ENCODE measurements around the gene GBGT1. TPM values are rescaled to one million over a fixed set of nuclear protein-coding genes. Genes with fewer than 3 reads are reported as not detected.

Gene GBGT1
- total and polyA plus RNA-seq, 2 experiments from 2014 or later: 4.0 to 10.1 TPM

DNA sequence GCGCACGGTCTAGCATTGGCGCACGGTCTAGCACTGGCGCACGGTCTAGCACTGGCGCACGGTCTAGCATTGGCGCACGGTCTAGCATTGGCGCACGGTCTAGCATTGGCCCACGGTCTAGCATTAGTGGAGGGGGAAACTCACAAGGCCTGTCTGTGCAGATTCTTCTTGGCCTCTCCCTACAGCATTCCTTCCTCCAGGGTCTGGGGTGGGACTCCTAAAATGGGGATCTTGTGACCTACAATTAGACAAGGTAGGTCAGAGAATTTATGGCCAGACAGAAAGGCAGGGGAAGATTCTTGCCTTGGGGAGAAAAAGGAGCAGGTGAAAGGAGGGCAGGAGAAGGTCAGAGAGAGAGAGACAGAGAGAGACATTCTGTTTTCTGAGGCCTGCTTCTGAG, 5.4 kb upstream of the GBGT1 start:
- H3K4me1 ChIP-seq (ENCODE audit: insufficient read depth): peaks cover 6% of the 10 kb centered on the region
- H3K9me2 ChIP-seq (replicated peaks; ENCODE audit: insufficient read depth): no peaks in the 10 kb centered on the region
- H3K4me2 ChIP-seq: no peak overlapping the region
- TF ChIP-seq EZH2 (IDR thresholded peaks at IDR 0.05; ENCODE audit: borderline replicate concordance) (no peak), EZH2phosphoT487 (IDR thresholded peaks at IDR 0.05; ENCODE audit: low read depth, severe bottlenecking, unreplicated experiment) (no peak)
- TF ChIP-seq, protein P1, sequence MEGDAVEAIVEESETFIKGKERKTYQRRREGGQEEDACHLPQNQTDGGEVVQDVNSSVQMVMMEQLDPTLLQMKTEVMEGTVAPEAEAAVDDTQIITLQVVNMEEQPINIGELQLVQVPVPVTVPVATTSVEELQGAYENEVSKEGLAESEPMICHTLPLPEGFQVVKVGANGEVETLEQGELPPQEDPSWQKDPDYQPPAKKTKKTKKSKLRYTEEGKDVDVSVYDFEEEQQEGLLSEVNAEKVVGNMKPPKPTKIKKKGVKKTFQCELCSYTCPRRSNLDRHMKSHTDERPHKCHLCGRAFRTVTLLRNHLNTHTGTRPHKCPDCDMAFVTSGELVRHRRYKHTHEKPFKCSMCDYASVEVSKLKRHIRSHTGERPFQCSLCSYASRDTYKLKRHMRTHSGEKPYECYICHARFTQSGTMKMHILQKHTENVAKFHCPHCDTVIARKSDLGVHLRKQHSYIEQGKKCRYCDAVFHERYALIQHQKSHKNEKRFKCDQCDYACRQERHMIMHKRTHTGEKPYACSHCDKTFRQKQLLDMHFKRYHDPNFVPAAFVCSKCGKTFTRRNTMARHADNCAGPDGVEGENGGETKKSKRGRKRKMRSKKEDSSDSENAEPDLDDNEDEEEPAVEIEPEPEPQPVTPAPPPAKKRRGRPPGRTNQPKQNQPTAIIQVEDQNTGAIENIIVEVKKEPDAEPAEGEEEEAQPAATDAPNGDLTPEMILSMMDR (IDR thresholded peaks at IDR 0.05; ENCODE audit: poor library complexity): no peak
- no peaks in the 10 kb centered on the region for H3K27me3 ChIP-seq
- no peaks in the 10 kb centered on the region for H3K36me3 ChIP-seq (replicated peaks; ENCODE audit: insufficient read depth, low read depth)
- H3K9me3 ChIP-seq (ENCODE audit: low read depth): no peaks in the 10 kb centered on the region
- 92% methylated on average over 13 of the region's 13 CpGs for WGBS (ENCODE audit: low lambda C conversion rate, missing lambda C conversion rate)
- no peaks in the 10 kb centered on the region for H4K20me1 ChIP-seq (ENCODE audit: insufficient read depth, poor library complexity, severe bottlenecking)
- H3K4me3 ChIP-seq: no peak overlapping the region
- no peak overlapping the region for H3K27ac ChIP-seq
- no peak overlapping the region for H2AFZ ChIP-seq
- no peak for DNase-seq (ENCODE audit: low spot score)
- H3K79me2 ChIP-seq: no peaks in the 10 kb centered on the region

DNA sequence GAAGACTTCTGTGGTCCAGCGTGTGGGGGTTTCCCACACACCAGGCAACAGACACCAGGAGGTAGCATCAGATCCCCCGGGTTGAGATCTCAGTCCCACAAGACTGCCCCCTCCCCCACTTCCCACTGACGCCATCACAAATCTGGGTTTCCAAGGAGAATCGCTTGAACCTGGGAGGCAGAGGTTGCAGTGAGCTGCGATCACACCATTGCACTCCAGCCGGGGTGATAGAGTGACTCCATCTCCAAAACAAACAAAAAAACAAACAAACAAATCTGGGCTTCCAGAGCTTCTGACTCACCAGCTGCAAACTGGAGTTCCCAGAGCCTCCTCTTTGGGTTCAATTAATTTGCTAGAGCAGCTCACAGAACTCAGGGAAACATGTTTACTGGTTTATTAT, 4.7 kb upstream of the GBGT1 start:
- H3K4me1 ChIP-seq (ENCODE audit: insufficient read depth): peaks cover 10% of the 10 kb centered on the region
- DNase-seq (ENCODE audit: low spot score): no peak
- WGBS (ENCODE audit: low lambda C conversion rate, missing lambda C conversion rate): 52% methylated on average over 6 of the region's 6 CpGs
- no peaks in the 10 kb centered on the region for H4K20me1 ChIP-seq (ENCODE audit: insufficient read depth, poor library complexity, severe bottlenecking)
- H3K27ac ChIP-seq: no peak overlapping the region
- no peaks in the 10 kb centered on the region for H3K9me3 ChIP-seq (ENCODE audit: low read depth)
- H3K4me3 ChIP-seq: no peak overlapping the region
- no peaks in the 10 kb centered on the region for H3K9me2 ChIP-seq (replicated peaks; ENCODE audit: insufficient read depth)
- TF ChIP-seq EZH2 (IDR thresholded peaks at IDR 0.05; ENCODE audit: borderline replicate concordance): no peak
- TF ChIP-seq, protein P1 (IDR thresholded peaks at IDR 0.05; ENCODE audit: poor library complexity): no peak
- TF ChIP-seq EZH2phosphoT487 (IDR thresholded peaks at IDR 0.05; ENCODE audit: low read depth, severe bottlenecking, unreplicated experiment): no peak
- H3K4me2 ChIP-seq: no peak overlapping the region
- H3K27me3 ChIP-seq: no peaks in the 10 kb centered on the region
- no peak overlapping the region for H2AFZ ChIP-seq
- no peaks in the 10 kb centered on the region for H3K79me2 ChIP-seq
- no peaks in the 10 kb centered on the region for H3K36me3 ChIP-seq (replicated peaks; ENCODE audit: insufficient read depth, low read depth)

DNA sequence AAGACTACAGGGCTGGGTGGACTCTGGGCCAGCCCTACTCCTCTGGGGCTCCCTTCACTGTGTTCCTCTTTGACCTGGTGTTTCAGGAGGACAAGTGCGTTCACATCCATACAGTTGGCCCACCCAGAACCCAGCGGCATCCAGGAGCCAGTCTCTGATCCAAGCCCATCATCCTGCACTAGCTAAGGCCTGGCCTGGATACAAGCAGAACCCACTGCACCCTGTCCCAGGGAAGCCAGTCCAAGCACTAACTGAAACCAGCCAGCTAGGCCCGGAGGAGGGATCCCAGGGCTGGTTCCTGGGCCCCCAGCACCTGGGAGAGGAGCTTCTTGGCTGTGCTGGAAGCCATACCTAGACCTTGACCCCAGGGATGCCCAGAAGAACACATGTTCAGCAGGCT, 4.1 kb upstream of the GBGT1 start:
- 93% methylated on average over 3 of the region's 3 CpGs for WGBS (ENCODE audit: low lambda C conversion rate, missing lambda C conversion rate)
- Histone ChIP-seq H3K4me1 (ENCODE audit: insufficient read depth) (peaks cover 15% of the 10 kb centered on the region), H3K27ac (no peak overlapping the region), H3K79me2 (no peaks in the 10 kb centered on the region), H3K36me3 (replicated peaks; ENCODE audit: insufficient read depth, low read depth) (no peaks in the 10 kb centered on the region), H2AFZ (no peak overlapping the region), H3K4me2 (no peak overlapping the region), H3K27me3 (no peaks in the 10 kb centered on the region), H4K20me1 (ENCODE audit: insufficient read depth, poor library complexity, severe bottlenecking) (no peaks in the 10 kb centered on the region), H3K9me3 (ENCODE audit: low read depth) (no peaks in the 10 kb centered on the region), H3K9me2 (replicated peaks; ENCODE audit: insufficient read depth) (no peaks in the 10 kb centered on the region), H3K4me3 (no peak overlapping the region)
- TF ChIP-seq, protein P1 (IDR thresholded peaks at IDR 0.05; ENCODE audit: poor library complexity): no peak
- TF ChIP-seq EZH2phosphoT487 (IDR thresholded peaks at IDR 0.05; ENCODE audit: low read depth, severe bottlenecking, unreplicated experiment) (no peak), EZH2 (IDR thresholded peaks at IDR 0.05; ENCODE audit: borderline replicate concordance) (no peak)
- DNase-seq (ENCODE audit: low spot score): no peak

Data from hepatocyte (in vitro differentiated cells).